CD4-positive, alpha-beta memory T cell (primary cell): ENCODE measurements around the gene SPATA12. TPM values are rescaled to one million over a fixed set of nuclear protein-coding genes. Genes with fewer than 3 reads are reported as not detected.

Experiments used
- CTCF ChIA-PET: fragments of 350-600 bp; sonication (Branson Sonifier 250); formaldehyde crosslinking; loops from one replicate; lab custom pipeline; 2021; ENCODE audit warnings: inconsistent platforms; ENCODE audit not compliant: partially characterized antibody; lab: Charles Lee
- POLR2A ChIA-PET: fragments of 350-600 bp; sonication (Branson Sonifier 250); formaldehyde crosslinking; loops from one replicate; lab custom pipeline; 2021; ENCODE audit not compliant: partially characterized antibody; lab: Charles Lee
- DNase-seq, 5 donors: peaks; one replicate each; pipeline versions ENCODE4 v3.0.0 to v3.0.0-alpha.2; 2020 to 2022; ENCODE audit warnings: mixed read lengths in 1 of 5
- H3K27ac ChIP-seq: one replicate; pipeline ENCODE4 v1.7.0; 2013; ENCODE audit warnings: low read depth, low read length
- H3K27me3 ChIP-seq: 2 replicates; pipeline ENCODE4 v1.7.0; 2013; ENCODE audit warnings: mild to moderate bottlenecking, low read length, moderate library complexity; ENCODE audit not compliant: insufficient read depth
- H3K36me3 ChIP-seq: 2 replicates; pipeline ENCODE4 v1.7.0; 2013; ENCODE audit warnings: mild to moderate bottlenecking, low read length, moderate library complexity; ENCODE audit not compliant: insufficient read depth
- H3K4me1 ChIP-seq: 2 replicates; pipeline ENCODE4 v1.7.0; 2013; ENCODE audit warnings: mild to moderate bottlenecking, low read length, moderate library complexity; ENCODE audit not compliant: insufficient read depth
- H3K4me3 ChIP-seq, 2 donors: one replicate each; pipeline ENCODE4 v1.7.0; 2013; ENCODE audit warnings: low read length in 2 of 2, mild to moderate bottlenecking in 1 of 2
- H3K9me3 ChIP-seq, 2 donors: one replicate each; pipeline ENCODE4 v1.7.0; 2013; ENCODE audit warnings: low read length in 2 of 2, control low read depth in 1 of 2; ENCODE audit not compliant: control insufficient read depth in 1 of 2
- H3K27ac Mint-ChIP-seq, 7 donors: one replicate each; pipeline ENCODE4 v1.8.0; 2020 to 2021; ENCODE audit warnings: mixed read lengths in 7 of 7, mild to moderate bottlenecking in 6 of 7, inconsistent platforms in 3 of 7, moderate library complexity in 3 of 7
- H3K27me3 Mint-ChIP-seq, 2 donors: one replicate each; pipeline ENCODE4 v1.8.0; 2020 to 2021; ENCODE audit warnings: mixed read lengths in 2 of 2
- H3K36me3 Mint-ChIP-seq, 2 donors: one replicate each; pipeline ENCODE4 v1.8.0; 2020 to 2021; ENCODE audit warnings: mixed read lengths in 2 of 2, inconsistent platforms in 1 of 2, mild to moderate bottlenecking in 1 of 2
- H3K4me1 Mint-ChIP-seq, 4 donors: one replicate each; pipeline ENCODE4 v1.8.0; 2020 to 2021; ENCODE audit warnings: mixed read lengths in 4 of 4, mild to moderate bottlenecking in 1 of 4
- H3K4me3 Mint-ChIP-seq, 8 donors: one replicate each; pipeline ENCODE4 v1.8.0; 2020 to 2021; ENCODE audit warnings: mixed read lengths in 8 of 8, mild to moderate bottlenecking in 7 of 8, moderate library complexity in 6 of 8, inconsistent platforms in 3 of 8
- H3K9me3 Mint-ChIP-seq, 8 donors: one replicate each; pipeline ENCODE4 v1.8.0; 2020 to 2021; ENCODE audit warnings: mixed read lengths in 8 of 8, mild to moderate bottlenecking in 5 of 8, inconsistent platforms in 3 of 8, moderate library complexity in 1 of 8
- intact Hi-C: fragments of 100-400 bp; cut with micrococcal nuclease; formaldehyde crosslinking; loops from one replicate; pipeline ENCODE4 v1.15.1; 2023
- polyA plus RNA-seq, 2 donors: library from polyadenylated mRNA; unstranded; fragments of 300-500 nt; fragmentation: Illumina TruSeq; gene quantifications; one replicate each; pipeline ENCODE4 v1.2.3, GENCODE V29; 2021
- total RNA-seq, 2 experiments: library from RNA; stranded (reverse); gene quantifications; one replicate each; pipeline ENCODE4 v1.2.3, GENCODE V29; 2021

The SPATA12 gene
- total and polyA plus RNA-seq, 4 experiments from 2014 or later, result not detected

DNA sequence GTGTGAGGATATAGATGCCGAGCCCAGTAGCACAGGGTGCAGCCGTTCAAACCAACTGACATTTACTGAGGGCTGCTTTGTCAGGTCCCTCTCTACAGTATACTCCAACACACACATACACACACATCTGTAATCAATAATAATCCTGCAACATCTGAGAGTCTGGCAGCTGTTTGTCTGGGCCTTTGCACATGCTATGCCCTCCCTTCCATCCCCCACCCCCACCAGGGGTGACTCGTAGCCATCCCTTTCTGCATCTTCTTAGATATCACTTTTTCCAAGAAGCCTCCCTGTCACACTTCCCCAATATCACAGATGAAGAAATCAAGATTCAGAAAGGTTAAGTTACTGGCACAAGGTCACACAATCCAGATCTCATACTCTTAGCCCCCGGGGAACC is 13.7 kb downstream of the SPATA12 start:
- Histone ChIP-seq H3K4me3 (no peak overlapping the region), H3K27me3 (peaks cover 24% of the 10 kb centered on the region), H3K9me3 (no peaks in the 10 kb centered on the region), H3K4me1 (peaks cover 7% of the 10 kb centered on the region), H3K36me3 (no peaks in the 10 kb centered on the region), H3K27ac (no peak overlapping the region)
- H3K4me3 Mint-ChIP-seq, result no peak overlapping the region
- peaks cover 0 to 4% (median 0%) of the 10 kb centered on the region in 8 donors for H3K9me3 Mint-ChIP-seq
- peaks cover 45 to 50% of the 10 kb centered on the region in 2 donors for H3K27me3 Mint-ChIP-seq
- DNase-seq, result no peak
- ChIA-PET POLR2A (no interaction called here), CTCF (no interaction called here)
- H3K36me3 Mint-ChIP-seq, result peaks cover 0 to 3% of the 10 kb centered on the region in 2 donors
- peaks cover 3 to 14% (median 8%) of the 10 kb centered on the region in 4 donors for H3K4me1 Mint-ChIP-seq
- H3K27ac Mint-ChIP-seq, result no peak overlapping the region
- intact Hi-C loops, result no loop called here

- H3K9me3 ChIP-seq, result no peaks in the 10 kb centered on the region
- Mint-ChIP-seq H3K36me3 (peaks cover 0 to 3% of the 10 kb centered on the region in 2 donors), H3K9me3 (no peaks in the 10 kb centered on the region), H3K27me3 (peaks cover 39 to 53% of the 10 kb centered on the region in 2 donors), H3K27ac (peak overlapping the region in 1 of 7 donors; percentile 38), H3K4me3 (no peak overlapping the region), H3K4me1 (peaks cover 3 to 22% (median 8%) of the 10 kb centered on the region in 4 donors)
- CTCF ChIA-PET, result no interaction called here
- H3K4me3 ChIP-seq, result no peak overlapping the region
- H3K27ac ChIP-seq, result no peak overlapping the region
- POLR2A ChIA-PET, result no interaction called here
- no peaks in the 10 kb centered on the region for H3K36me3 ChIP-seq
- no peak for DNase-seq
- peaks cover 10% of the 10 kb centered on the region for H3K4me1 ChIP-seq
- intact Hi-C loops, result no loop called here
- H3K27me3 ChIP-seq, result peaks cover 24% of the 10 kb centered on the region
Observed at GRCh38 chr3:57076422-57076951, 16.0 kb downstream of the SPATA12 start.

- peaks cover 10% of the 10 kb centered on the region for H3K4me1 ChIP-seq
- Mint-ChIP-seq H3K4me3 (peak overlapping the region; percentile 66 to 82 (median 76)), H3K9me3 (no peaks in the 10 kb centered on the region), H3K36me3 (peaks cover 0 to 3% of the 10 kb centered on the region in 2 donors), H3K27me3 (peaks cover 34 to 54% of the 10 kb centered on the region in 2 donors), H3K4me1 (peaks cover 3 to 22% (median 8%) of the 10 kb centered on the region in 4 donors), H3K27ac (peak overlapping the region in 1 of 7 donors; percentile 46)
- ChIA-PET CTCF (no interaction called here), POLR2A (no interaction called here)
- no peak overlapping the region for H3K27ac ChIP-seq
- peak overlapping the region in 1 of 2 donors; percentile 49 for H3K4me3 ChIP-seq
- no peaks in the 10 kb centered on the region for H3K36me3 ChIP-seq
- no peaks in the 10 kb centered on the region for H3K9me3 ChIP-seq
- intact Hi-C loops, result no loop called here
- DNase-seq, result no peak
- peaks cover 24% of the 10 kb centered on the region for H3K27me3 ChIP-seq
Observed at GRCh38 chr3:57077630-57078343, 17.3 kb downstream of the SPATA12 start.

DNA sequence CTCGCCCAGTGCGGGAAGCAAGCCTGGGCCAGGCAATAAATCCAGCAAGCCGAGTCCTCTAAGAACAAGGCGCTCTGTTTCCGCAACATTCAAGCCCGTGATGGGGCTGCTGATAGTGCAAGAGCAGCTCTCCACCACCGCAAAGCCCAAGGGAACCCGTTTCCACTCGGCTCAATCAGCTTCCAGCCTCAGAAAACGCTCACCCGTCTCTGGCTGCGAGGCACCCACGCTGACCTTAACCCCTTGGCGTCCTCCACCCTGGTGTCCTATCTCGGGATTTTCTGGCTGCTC is 17.8 kb downstream of the SPATA12 start:
- H3K4me1 ChIP-seq, result peaks cover 10% of the 10 kb centered on the region
- DNase-seq, result peak in 4 of 5 donors; percentile 13 to 26 (median 24)
- ChIA-PET CTCF (no interaction called here), POLR2A (no interaction called here)
- Mint-ChIP-seq H3K27me3 (peaks cover 31 to 54% of the 10 kb centered on the region in 2 donors), H3K4me3 (peak overlapping the region; percentile 66 to 82 (median 76)), H3K9me3 (no peaks in the 10 kb centered on the region), H3K27ac (peak overlapping the region in 1 of 7 donors; percentile 46), H3K4me1 (peaks cover 3 to 22% (median 8%) of the 10 kb centered on the region in 4 donors), H3K36me3 (peaks cover 0 to 3% of the 10 kb centered on the region in 2 donors)
- H3K27ac ChIP-seq, result no peak overlapping the region
- H3K36me3 ChIP-seq, result no peaks in the 10 kb centered on the region
- intact Hi-C loops, result no loop called here
- no peaks in the 10 kb centered on the region for H3K9me3 ChIP-seq
- peaks cover 24% of the 10 kb centered on the region for H3K27me3 ChIP-seq
- peak overlapping the region in 1 of 2 donors; percentile 49 for H3K4me3 ChIP-seq

- peaks cover 3 to 22% (median 8%) of the 10 kb centered on the region in 4 donors for H3K4me1 Mint-ChIP-seq
- no peak overlapping the region for H3K27ac ChIP-seq
- peaks cover 0 to 3% of the 10 kb centered on the region in 2 donors for H3K36me3 Mint-ChIP-seq
- H3K36me3 ChIP-seq, result no peaks in the 10 kb centered on the region
- DNase-seq, result peak in 1 of 5 donors; percentile 7
- intact Hi-C loops, result no loop called here
- peaks cover 24% of the 10 kb centered on the region for H3K27me3 ChIP-seq
- H3K27ac Mint-ChIP-seq, result no peak overlapping the region
- CTCF ChIA-PET, result no interaction called here
- peaks cover 30 to 52% of the 10 kb centered on the region in 2 donors for H3K27me3 Mint-ChIP-seq
- no peaks in the 10 kb centered on the region for H3K9me3 ChIP-seq
- no peaks in the 10 kb centered on the region for H3K9me3 Mint-ChIP-seq
- peak overlapping the region in 1 of 2 donors; percentile 49 for H3K4me3 ChIP-seq
- H3K4me1 ChIP-seq, result peaks cover 10% of the 10 kb centered on the region
- peak overlapping the region; percentile 66 to 82 (median 75) for H3K4me3 Mint-ChIP-seq
- POLR2A ChIA-PET, result no interaction called here
Observed at GRCh38 chr3:57078635-57079473, 18.4 kb downstream of the SPATA12 start.

- Mint-ChIP-seq H3K27me3 (peaks cover 27 to 46% of the 10 kb centered on the region in 2 donors), H3K36me3 (peaks cover 0 to 3% of the 10 kb centered on the region in 2 donors), H3K4me3 (peak overlapping the region in 7 of 8 donors; percentile 4 to 86 (median 67)), H3K27ac (no peak overlapping the region), H3K9me3 (no peaks in the 10 kb centered on the region), H3K4me1 (peaks cover 3 to 22% (median 8%) of the 10 kb centered on the region in 4 donors)
- Histone ChIP-seq H3K4me1 (peaks cover 10% of the 10 kb centered on the region), H3K36me3 (no peaks in the 10 kb centered on the region), H3K4me3 (peak overlapping the region in 1 of 2 donors; percentile 28), H3K27me3 (peaks cover 24% of the 10 kb centered on the region), H3K27ac (no peak overlapping the region), H3K9me3 (no peaks in the 10 kb centered on the region)
- intact Hi-C loops, result no loop called here
- CTCF ChIA-PET, result no interaction called here
- POLR2A ChIA-PET, result no interaction called here
- DNase-seq, result no peak
Observed at GRCh38 chr3:57079474-57079831, 19.0 kb downstream of the SPATA12 start.

DNA sequence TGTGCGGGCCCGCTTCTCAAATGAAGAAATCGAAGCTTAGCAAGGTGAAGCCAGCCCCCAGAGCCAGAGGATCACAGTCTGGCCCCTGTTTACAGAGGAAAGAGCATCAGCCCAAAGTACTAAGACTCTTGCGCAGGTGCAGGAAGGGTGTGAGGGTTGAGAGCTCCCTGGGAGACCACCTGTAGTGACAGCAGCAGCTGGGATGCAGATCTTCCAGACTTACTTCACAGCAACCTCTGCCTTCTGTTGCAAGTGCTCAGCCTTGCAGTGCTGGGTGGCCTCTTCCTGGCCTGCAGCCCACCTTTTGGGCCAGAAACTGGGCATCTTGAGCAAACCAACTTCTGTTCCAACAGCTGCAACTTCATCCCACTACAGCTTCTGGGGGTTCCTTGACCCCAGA is 19.7 kb downstream of the SPATA12 start:
- Histone ChIP-seq H3K4me3 (no peak overlapping the region), H3K36me3 (no peaks in the 10 kb centered on the region), H3K27me3 (peaks cover 24% of the 10 kb centered on the region), H3K27ac (no peak overlapping the region), H3K9me3 (no peaks in the 10 kb centered on the region), H3K4me1 (peaks cover 10% of the 10 kb centered on the region)
- DNase-seq, result no peak
- intact Hi-C loops, result no loop called here
- peaks cover 0 to under 1% of the 10 kb centered on the region in 2 donors for H3K36me3 Mint-ChIP-seq
- H3K27me3 Mint-ChIP-seq, result peaks cover 24 to 38% of the 10 kb centered on the region in 2 donors
- CTCF ChIA-PET, result no interaction called here
- H3K4me1 Mint-ChIP-seq, result peaks cover 3 to 22% (median 8%) of the 10 kb centered on the region in 4 donors
- peak overlapping the region; percentile 4 to 86 (median 64) for H3K4me3 Mint-ChIP-seq
- H3K27ac Mint-ChIP-seq, result no peak overlapping the region
- no peaks in the 10 kb centered on the region for H3K9me3 Mint-ChIP-seq
- POLR2A ChIA-PET, result no interaction called here
